ENCODE results near the gene PALB2. TPM values are rescaled to one million over a fixed set of nuclear protein-coding genes. Genes with fewer than 3 reads are reported as not detected.

The PALB2 gene
- total and polyA plus RNA-seq, 10 of the 15 experiments (the other 5 are each of a cell fraction or from before 2014, with no cell fraction given): 9.2 to 24.6 (median 17.6) TPM

DNA sequence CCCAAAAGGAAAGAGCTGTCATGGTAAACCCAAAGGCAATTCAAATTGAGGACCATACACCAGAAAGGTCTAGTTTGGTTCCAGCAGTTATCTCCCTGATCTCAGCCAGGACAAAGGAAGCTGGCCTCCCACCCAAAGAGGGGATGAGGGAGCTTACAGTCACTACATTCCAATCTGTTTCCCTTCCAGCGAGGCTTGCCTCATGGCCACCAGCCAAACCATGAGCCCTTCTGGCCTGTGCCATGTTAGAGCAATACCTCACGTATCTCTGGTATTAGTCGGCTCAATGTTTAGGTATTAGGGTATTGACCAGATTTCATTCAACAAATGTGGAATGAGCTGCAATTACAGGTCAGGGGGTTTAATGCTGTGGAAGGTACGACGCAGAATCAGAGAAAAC, 53.4 kb downstream of the PALB2 start:
- Histone ChIP-seq H3K9me3 (replicated peaks; ENCODE audit: control insufficient read depth, insufficient read depth, low read length) (no peaks in the 10 kb centered on the region), H4K20me1 (ENCODE audit: control insufficient read depth, insufficient read depth) (no peaks in the 10 kb centered on the region), H3K36me3 (ENCODE audit: control insufficient read depth in 2 of 2, insufficient read depth in 2 of 2, low read length in 1 of 2) (peaks cover 13 to 36% of the 10 kb centered on the region in 2 experiments), H3K4me2 (ENCODE audit: control insufficient read depth, insufficient read depth) (no peak overlapping the region), H3K27me3 (replicated peaks in 1 of 2; ENCODE audit: control insufficient read depth in 2 of 2, insufficient read depth in 2 of 2, low read length in 1 of 2) (no peaks in the 10 kb centered on the region), H2AFZ (ENCODE audit: control insufficient read depth, low read depth, low read length) (no peak overlapping the region), H3K9ac (ENCODE audit: control insufficient read depth, insufficient read depth, low read length) (no peak overlapping the region), H3K4me3 (no peak overlapping the region), H3K4me1 (ENCODE audit: control insufficient read depth, insufficient read depth, low read length) (no peaks in the 10 kb centered on the region), H3K79me2 (ENCODE audit: control insufficient read depth, insufficient read depth, low read length) (peaks cover 19% of the 10 kb centered on the region), H3K27ac (ENCODE audit: control insufficient read depth, insufficient read depth) (no peak overlapping the region)
- CTCF ChIA-PET: no interaction called here
- RAD21 ChIA-PET (ENCODE audit: unreplicated experiment): no interaction called here
- DNase-seq (ENCODE audit: low read depth, low spot score): no peak
- SMC1A ChIA-PET (ENCODE audit: uncharacterized antibody, unreplicated experiment): no interaction called here
- 98% methylated on average over 5 of the region's 5 CpGs for WGBS (ENCODE audit: insufficient coverage, insufficient replicate concordance, low lambda C conversion rate, missing lambda C conversion rate)
- no TSS peak for BruUV-seq (replicated peaks)
- TF ChIP-seq, protein P1, sequence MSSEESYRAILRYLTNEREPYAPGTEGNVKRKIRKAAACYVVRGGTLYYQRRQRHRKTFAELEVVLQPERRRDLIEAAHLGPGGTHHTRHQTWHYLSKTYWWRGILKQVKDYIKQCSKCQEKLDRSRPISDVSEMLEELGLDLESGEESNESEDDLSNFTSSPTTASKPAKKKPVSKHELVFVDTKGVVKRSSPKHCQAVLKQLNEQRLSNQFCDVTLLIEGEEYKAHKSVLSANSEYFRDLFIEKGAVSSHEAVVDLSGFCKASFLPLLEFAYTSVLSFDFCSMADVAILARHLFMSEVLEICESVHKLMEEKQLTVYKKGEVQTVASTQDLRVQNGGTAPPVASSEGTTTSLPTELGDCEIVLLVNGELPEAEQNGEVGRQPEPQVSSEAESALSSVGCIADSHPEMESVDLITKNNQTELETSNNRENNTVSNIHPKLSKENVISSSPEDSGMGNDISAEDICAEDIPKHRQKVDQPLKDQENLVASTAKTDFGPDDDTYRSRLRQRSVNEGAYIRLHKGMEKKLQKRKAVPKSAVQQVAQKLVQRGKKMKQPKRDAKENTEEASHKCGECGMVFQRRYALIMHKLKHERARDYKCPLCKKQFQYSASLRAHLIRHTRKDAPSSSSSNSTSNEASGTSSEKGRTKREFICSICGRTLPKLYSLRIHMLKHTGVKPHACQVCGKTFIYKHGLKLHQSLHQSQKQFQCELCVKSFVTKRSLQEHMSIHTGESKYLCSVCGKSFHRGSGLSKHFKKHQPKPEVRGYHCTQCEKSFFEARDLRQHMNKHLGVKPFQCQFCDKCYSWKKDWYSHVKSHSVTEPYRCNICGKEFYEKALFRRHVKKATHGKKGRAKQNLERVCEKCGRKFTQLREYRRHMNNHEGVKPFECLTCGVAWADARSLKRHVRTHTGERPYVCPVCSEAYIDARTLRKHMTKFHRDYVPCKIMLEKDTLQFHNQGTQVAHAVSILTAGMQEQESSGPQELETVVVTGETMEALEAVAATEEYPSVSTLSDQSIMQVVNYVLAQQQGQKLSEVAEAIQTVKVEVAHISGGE (CRISPR knock-in tag; IDR thresholded peaks at IDR 0.05): no peak
- TF ChIP-seq ZNF384 (IDR thresholded peaks at IDR 0.05; ENCODE audit: borderline replicate concordance, low read depth, low read length) (no peak), BRCA1 (IDR thresholded peaks at IDR 0.05; ENCODE audit: low read depth, low read length) (no peak), PBX3 (IDR thresholded peaks at IDR 0.05; ENCODE audit: insufficient replicate concordance, low read depth, low read length) (no peak), JUNB (IDR thresholded peaks at IDR 0.05) (no peak), MEF2A (IDR thresholded peaks at IDR 0.05; ENCODE audit: insufficient read depth, low read depth, low read length) (no peak), SPI1 (IDR thresholded peaks at IDR 0.05; ENCODE audit: borderline replicate concordance, insufficient read depth, low read depth, low read length) (no peak), SIX5 (IDR thresholded peaks at IDR 0.05; ENCODE audit: low read depth, low read length, severe bottlenecking) (no peak), CBX3 (IDR thresholded peaks at IDR 0.05; ENCODE audit: borderline replicate concordance, low read depth) (no peak), NR2C2 (IDR thresholded peaks at IDR 0.05; ENCODE audit: borderline replicate concordance, control insufficient read depth, insufficient read length, low read depth) (no peak), IKZF1 (conservative IDR thresholded peaks at IDR 0.05) (no peak), NFXL1 (IDR thresholded peaks at IDR 0.05; ENCODE audit: borderline replicate concordance) (no peak), BCL3 (IDR thresholded peaks at IDR 0.05; ENCODE audit: borderline replicate concordance, insufficient read depth, low read depth, low read length, poor library complexity, severe bottlenecking) (no peak), TCF7 (IDR thresholded peaks at IDR 0.05; ENCODE audit: borderline replicate concordance) (no peak), RFX5 (IDR thresholded peaks at IDR 0.05; ENCODE audit: low read depth, low read length) (no peak), HDGF (IDR thresholded peaks at IDR 0.05) (no peak)
- TF ChIP-seq, protein P2, sequence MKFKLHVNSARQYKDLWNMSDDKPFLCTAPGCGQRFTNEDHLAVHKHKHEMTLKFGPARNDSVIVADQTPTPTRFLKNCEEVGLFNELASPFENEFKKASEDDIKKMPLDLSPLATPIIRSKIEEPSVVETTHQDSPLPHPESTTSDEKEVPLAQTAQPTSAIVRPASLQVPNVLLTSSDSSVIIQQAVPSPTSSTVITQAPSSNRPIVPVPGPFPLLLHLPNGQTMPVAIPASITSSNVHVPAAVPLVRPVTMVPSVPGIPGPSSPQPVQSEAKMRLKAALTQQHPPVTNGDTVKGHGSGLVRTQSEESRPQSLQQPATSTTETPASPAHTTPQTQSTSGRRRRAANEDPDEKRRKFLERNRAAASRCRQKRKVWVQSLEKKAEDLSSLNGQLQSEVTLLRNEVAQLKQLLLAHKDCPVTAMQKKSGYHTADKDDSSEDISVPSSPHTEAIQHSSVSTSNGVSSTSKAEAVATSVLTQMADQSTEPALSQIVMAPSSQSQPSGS (IDR thresholded peaks at IDR 0.05; ENCODE audit: low read length): no peak
- POLR2A ChIA-PET: no interaction called here
- intact Hi-C loops (cut with micrococcal nuclease; ENCODE audit: unreplicated experiment): no loop called here
- no peak for ATAC-seq
- in situ Hi-C loops (cut with MboI): no loop called here
- no peak for FAIRE-seq
